ENCODE measurements around the gene PDE11A. TPM values are rescaled to one million over a fixed set of nuclear protein-coding genes. Genes with fewer than 3 reads are reported as not detected.

The PDE11A gene
- total RNA-seq, 1 donor from 2014 or later: 0.75 TPM

DNA sequence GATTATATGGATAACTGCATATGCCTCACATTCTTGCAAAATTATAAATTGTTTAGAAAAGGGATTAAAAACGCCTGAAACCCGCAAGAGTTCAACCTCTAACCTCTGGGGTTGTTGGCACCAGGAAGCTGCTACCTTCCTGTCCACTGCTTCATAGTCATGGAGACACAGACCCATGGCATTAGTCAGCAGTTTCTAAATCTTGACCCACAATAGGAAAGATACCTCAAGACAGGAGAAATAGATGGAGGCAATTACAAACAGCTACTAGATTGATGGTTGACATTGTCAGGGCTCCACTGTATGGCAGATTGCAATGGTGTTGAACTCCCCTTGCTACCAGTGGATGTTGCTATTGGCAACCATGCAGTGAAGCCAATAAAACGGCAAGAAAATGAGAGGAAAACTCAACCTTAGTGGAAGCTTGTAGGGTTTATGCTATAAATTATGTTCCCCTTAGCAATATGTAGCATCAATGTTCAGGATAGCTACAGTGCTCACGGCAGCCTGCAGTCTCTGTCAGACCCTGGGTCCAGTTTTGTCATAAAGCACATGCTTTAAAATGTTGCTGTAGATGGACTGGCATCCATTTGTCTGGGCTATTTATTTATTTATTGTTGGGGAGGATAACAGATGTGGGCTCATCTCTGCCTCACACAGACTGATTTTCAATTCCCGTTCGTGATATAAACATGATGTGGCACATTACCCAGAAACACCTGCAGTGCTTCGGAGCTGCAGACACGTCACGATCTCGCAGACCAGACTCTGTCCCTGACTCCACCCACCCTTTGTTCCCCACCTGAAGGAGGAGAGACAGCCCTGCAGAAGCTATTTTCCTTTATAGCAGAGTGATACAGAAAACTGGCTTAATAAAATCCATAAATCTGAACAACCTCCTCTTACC lies 446.6 kb downstream of the PDE11A start:
- no peak for DNase-seq (ENCODE audit: low spot score in 2 of 2)
- Histone ChIP-seq H3K27me3 (no peaks in the 10 kb centered on the region), H3K4me3 (no peak overlapping the region), H3K36me3 (no peaks in the 10 kb centered on the region), H3K27ac (no peak overlapping the region), H3K9me3 (no peaks in the 10 kb centered on the region), H3K4me1 (no peaks in the 10 kb centered on the region)
- TF ChIP-seq, protein P1, sequence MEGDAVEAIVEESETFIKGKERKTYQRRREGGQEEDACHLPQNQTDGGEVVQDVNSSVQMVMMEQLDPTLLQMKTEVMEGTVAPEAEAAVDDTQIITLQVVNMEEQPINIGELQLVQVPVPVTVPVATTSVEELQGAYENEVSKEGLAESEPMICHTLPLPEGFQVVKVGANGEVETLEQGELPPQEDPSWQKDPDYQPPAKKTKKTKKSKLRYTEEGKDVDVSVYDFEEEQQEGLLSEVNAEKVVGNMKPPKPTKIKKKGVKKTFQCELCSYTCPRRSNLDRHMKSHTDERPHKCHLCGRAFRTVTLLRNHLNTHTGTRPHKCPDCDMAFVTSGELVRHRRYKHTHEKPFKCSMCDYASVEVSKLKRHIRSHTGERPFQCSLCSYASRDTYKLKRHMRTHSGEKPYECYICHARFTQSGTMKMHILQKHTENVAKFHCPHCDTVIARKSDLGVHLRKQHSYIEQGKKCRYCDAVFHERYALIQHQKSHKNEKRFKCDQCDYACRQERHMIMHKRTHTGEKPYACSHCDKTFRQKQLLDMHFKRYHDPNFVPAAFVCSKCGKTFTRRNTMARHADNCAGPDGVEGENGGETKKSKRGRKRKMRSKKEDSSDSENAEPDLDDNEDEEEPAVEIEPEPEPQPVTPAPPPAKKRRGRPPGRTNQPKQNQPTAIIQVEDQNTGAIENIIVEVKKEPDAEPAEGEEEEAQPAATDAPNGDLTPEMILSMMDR (IDR thresholded peaks at IDR 0.05): no peak
- intact Hi-C loops (cut with DNase I): no loop called here

DNA sequence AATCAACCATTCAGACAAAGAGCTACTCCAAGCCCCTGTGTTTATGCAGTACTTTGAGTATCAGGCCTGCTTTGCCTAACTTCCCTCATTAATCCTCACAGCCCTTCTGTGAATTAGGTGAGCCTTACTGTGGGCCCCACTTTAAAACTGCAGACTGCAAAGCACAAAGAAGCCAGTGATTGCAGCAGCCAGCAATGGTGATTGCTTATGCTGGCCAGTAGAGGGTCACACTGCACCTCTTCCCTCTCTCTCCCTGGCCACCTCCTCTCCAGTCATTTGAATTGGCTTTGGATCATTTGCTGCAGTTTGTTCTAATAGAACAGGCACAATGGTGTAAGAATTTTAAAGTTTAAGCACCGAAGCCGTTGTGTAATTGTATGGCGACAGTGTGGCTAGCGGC lies 450.1 kb downstream of the PDE11A start:
- Histone ChIP-seq H3K4me1 (no peaks in the 10 kb centered on the region), H3K9me3 (no peaks in the 10 kb centered on the region), H3K27me3 (no peaks in the 10 kb centered on the region), H3K27ac (no peak overlapping the region), H3K36me3 (no peaks in the 10 kb centered on the region), H3K4me3 (no peak overlapping the region)
- TF ChIP-seq, protein P1 (IDR thresholded peaks at IDR 0.05): no peak
- no peak for DNase-seq (ENCODE audit: low spot score in 2 of 2)
- intact Hi-C loops (cut with DNase I): no loop called here

DNA sequence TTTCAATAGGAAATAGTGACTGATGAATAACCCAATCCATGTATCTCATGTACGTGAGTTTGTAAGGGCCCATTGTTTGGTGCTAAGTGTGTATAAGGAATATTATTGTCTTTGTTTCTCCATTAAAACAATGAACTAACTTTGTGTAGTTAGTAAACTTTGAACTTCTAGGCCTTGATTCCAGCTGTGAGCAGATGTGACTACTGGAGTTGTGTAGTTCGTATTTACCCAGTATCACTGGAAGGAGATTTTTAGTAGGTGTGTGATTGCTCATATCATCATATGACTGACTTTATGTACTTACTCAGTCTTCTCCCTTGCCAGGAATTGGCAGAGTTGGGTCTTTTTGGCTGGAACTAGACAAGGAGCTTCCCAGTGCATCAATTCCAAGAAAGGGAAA lies 452.6 kb downstream of the PDE11A start:
- no peak for DNase-seq (ENCODE audit: low spot score in 2 of 2)
- no peaks in the 10 kb centered on the region for H3K4me1 ChIP-seq
- no peak overlapping the region for H3K4me3 ChIP-seq
- intact Hi-C loops (cut with DNase I): no loop called here
- H3K27ac ChIP-seq: no peak overlapping the region
- no peaks in the 10 kb centered on the region for H3K27me3 ChIP-seq
- H3K9me3 ChIP-seq: no peaks in the 10 kb centered on the region
- TF ChIP-seq, protein P1 (IDR thresholded peaks at IDR 0.05): no peak
- no peaks in the 10 kb centered on the region for H3K36me3 ChIP-seq

DNA sequence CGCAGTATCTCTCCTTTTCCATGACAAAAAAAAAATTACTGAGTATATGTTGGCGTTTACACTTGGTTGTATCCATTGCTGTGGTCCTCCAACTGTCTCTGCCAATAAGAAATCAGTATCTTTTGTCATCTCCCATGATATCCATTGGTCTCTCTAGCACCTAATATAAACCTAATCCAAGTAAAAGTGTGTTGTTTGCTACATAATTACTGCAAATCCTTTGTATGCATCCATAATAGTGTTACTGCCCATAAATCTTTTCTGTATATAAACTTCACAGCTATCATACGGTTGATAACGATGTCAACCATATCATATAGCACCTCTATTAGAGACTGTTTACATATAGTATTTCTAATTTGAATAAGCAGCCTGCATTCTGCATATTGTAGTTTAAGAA lies 453.1 kb downstream of the PDE11A start:
- peak overlapping the region; percentile 65 to 86 for H3K4me3 ChIP-seq
- TF ChIP-seq, protein P1 (IDR thresholded peaks at IDR 0.05): no peak
- DNase-seq (ENCODE audit: low spot score in 2 of 2): no peak
- intact Hi-C loops (cut with DNase I): no loop called here
- no peaks in the 10 kb centered on the region for H3K27me3 ChIP-seq
- no peak overlapping the region for H3K27ac ChIP-seq
- H3K9me3 ChIP-seq: no peaks in the 10 kb centered on the region
- no peaks in the 10 kb centered on the region for H3K36me3 ChIP-seq
- no peaks in the 10 kb centered on the region for H3K4me1 ChIP-seq

DNA sequence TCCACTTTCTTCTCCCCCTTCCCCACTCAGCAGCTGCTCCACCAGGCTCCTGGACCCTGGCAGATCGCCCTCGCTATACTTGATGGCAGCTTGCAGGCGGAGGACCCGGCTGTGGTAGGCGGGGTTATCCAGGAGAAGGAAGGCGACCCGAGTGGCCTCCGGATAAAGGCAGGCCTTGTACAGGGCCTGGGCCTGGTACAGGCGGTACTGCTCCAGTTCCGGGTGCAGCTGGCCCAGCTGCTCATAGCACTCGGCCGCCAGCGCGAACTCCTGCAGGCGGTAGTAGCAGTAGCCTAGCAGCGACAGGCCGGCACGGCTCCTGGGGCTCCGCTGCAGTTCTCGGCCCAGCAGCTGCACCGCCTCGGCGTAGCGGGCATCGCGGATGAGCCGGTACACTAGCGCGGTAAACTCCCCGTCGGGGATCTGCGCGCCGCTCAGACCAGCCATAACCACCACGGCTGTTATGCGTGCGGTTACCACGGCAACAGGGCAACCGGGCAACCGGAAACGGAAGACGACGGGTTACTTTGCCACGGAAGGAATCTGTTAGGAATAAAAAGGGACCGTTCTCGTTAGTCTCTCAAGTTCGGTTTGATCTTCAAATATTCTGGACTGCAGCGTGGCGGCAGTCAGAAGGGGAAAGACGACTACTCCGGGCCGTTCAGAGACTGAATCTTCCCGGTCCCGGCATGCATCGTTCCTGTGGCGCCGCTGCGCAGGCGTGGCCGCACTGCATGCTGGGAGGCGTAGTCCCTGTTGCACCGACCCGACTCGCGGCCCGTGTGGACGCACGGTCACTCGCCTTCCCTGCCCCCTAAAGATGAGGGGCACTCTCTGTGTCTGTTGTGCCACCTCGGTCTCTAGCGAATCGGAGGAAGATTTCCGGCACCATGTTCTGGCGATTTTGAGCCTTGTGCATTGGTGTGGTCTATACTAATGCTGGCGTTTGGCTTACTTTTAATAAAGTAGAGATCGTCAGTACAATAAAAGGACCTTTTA lies 454.0 kb downstream of the PDE11A start:
- Histone ChIP-seq H3K4me1 (no peaks in the 10 kb centered on the region), H3K9me3 (no peaks in the 10 kb centered on the region), H3K27ac (peak overlapping the region; percentile 89 to 96), H3K27me3 (no peaks in the 10 kb centered on the region), H3K4me3 (peak overlapping the region; percentile 65 to 86), H3K36me3 (no peaks in the 10 kb centered on the region)
- intact Hi-C loops (cut with DNase I): loop anchor here (1.0 kb wide), 1 partner anchor 65 kb away; no protein-coding TSS in a partner anchor
- TF ChIP-seq, protein P1 (IDR thresholded peaks at IDR 0.05): no peak
- peak; percentile 68 to 95 for DNase-seq (ENCODE audit: low spot score in 2 of 2)
